NCI-H1930 (cell line): Measurements from ENCODE around the gene RAPGEF4.

ENCODE experiments used
- DNase-seq, 2 experiments: peaks; one replicate each; lab custom pipeline; 2025; lab: John Stamatoyannopoulos, UW

RAPGEF4 gene

GRCh38 chr2:172826522-172826921, 90.9 kb downstream of the RAPGEF4 start:
- DNase-seq: no peak

GRCh38 chr2:172829229-172829628, 93.6 kb downstream of the RAPGEF4 start:
- DNase-seq: no peak

DNA sequence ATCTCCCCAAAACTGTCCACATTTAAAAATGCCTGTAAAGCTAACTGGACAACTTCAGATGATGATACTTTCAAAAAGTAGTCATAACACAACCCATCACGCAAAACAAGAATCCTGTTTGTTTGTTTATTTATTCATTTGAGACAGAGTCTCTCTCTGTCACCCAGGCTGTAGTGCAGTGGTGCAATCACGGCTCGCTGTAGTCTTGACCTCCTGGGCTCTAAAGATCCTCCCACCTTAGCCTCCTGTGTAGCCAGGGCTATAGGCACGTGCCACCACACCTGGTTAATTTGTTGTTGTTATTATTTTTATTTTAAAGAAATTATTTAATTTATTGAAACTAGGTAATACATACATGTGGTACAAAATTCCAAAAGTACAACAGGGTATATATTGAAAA, 94.8 kb downstream of the RAPGEF4 start:
- DNase-seq: no peak

DNA sequence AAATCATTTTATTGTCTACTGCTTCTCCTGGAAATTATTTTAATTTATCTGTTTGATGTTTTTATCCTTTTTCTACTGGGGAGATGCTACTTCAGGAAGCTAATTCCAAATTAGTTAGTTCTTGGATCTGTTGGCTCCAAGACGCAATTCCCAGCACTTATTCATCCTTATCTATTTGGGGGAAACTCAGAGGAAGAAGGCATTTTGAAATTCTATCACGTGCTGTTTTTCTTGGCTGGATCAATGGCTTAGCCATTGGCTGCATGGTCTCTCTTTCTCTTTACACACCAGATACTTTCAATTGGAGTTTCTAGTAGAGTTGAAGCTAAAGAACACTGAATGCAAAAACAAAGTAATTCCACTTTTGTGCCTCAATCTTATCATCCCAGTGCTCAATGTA, 98.3 kb downstream of the RAPGEF4 start:
- no peak for DNase-seq

DNA sequence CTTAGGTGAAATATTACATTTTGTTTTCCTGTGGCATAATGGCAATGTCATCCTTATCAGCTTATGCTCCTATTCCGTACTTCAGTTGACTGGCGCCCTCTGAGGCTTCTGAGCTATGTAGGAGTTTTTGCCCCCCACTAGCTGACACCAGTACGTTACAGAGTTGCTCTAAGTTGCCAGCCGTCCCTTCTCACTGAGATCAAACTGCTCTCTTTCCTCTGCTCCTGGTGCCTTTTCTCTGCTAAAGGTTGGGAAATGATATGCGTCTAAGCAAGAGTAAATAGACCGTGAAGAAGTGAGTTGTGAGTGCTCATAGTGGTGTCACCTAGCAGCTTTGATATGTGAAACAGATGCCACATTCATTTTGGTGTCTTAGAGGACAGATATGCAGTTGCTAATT, 99.2 kb downstream of the RAPGEF4 start:
- DNase-seq: no peak

DNA sequence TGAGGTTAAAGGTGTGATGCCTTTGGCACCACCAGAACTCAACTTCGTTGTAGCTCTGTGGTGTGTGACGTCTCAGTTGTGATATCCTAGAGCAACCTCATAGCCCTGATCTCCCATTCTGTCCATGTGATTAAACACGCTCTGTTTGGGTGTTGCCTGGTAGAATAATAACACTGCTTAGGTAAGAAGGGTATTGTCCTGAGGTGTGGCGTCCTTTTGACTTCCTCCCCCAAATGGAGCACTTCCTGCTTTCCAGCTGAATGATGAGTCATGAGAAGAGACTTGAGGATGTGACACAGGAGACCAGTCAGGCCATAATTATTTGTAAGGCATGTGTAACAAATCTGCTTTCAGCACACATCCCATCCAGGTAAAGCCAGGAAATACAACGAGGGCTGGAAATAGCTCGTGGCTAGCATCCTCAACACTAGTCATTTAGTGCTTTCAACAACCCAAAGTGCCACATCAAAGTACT, 100.7 kb downstream of the RAPGEF4 start:
- DNase-seq: no peak

DNA sequence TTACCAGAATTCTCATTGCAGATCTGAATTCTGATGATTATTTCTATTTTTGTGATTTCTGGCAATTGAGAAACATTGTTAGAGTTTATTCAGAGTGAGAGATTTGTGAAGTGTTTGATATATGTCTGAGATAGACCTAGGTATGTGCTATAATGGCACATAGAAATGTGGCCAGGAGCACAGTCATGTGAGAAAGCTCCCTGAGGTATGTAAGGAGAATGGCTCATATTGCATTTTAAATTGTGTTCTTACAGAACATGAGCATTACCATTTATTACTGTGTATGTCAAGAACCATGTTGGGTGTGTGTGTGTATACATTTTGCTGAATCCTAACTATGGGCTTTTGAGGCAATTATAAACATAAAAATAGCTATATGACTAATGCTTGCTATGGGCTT, 101.2 kb downstream of the RAPGEF4 start:
- no peak for DNase-seq

GRCh38 chr2:172839446-172839845, 103.8 kb downstream of the RAPGEF4 start:
- no peak for DNase-seq

- DNase-seq: no peak
These were observed 107.0 kb downstream of the RAPGEF4 start for GRCh38 chr2:172842511-172843265.

DNA sequence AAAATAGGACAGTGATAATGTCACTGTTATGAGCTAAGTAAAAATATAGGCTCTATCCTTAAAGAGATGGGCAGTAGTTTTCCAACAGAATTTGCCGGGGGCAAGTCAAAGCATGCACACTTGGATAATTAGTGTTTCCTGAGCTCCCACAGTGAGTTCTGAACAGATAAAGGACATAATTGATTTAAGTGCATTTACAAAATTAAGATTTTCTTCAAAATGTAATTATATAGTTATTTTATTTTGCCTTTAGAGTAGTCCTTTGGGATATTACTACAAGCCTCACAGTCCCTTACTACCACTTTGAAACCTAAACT, 107.6 kb downstream of the RAPGEF4 start:
- DNase-seq: no peak

DNA sequence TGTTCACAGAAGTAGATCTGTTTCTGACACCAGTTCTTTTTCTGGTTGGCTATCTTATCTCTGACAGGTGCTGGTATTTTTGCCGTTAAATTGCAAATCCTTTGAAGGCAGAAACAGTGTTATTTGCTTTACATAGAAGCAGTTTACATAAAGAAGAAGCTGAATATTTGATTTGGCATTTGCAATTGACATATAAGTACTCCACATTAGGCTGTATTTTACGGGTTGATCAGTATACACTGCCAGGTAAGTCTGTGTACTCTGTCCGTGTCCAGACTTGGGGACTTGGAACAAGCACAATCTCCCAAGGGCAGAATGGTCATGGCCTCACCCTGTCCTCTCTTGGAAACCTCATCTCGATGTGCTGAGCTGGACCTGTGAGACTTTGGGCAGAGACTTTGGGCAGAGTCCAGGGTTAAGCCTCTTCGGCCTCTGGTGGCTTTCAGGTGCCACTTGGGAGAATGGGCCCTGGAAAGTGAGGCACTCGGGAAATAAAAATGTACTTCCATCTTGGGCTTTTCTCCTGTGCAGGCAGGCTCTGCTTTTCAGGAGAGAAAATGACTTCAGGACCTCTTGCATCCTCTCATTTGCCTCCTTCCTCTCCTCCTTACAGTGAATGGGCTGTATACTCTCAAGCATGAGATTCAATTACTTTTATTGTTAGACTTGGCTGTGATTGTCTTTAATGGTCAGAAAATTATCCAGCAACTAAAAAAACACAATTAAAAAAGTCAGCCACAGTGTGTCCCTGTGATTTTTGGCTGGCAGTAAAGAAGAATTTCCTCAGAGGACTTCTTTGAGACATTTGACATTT, 108.5 kb downstream of the RAPGEF4 start:
- DNase-seq: no peak

DNA sequence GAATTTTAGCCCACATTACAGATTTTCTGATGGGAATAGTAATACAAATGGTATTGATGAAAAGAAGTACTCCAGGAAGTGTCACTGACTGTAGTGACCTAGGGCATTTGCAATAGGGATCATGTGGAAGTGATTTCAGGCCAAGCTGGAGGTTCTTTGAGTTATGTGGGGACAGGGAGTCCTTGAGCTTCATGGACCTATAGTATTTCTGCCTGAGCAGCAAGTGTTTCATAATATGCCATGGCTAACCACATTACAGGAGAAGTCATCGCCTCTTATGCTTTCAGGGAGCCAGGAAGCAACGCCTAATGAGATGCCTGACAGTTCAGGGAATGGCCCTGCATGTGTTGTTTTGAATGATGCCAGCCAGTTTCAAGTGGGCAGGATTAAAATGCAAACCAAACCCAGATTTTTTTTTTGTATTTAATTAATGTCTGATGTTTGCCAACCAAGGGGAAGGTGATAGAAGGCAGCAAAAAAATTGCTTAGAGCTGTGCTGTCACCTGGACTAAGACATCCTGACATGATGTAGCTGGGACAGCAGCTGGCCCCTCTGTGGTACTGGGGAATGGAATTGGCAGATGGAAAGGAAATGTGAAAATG, 109.5 kb downstream of the RAPGEF4 start:
- no peak for DNase-seq

- DNase-seq: no peak
These were observed 110.9 kb downstream of the RAPGEF4 start for GRCh38 chr2:172846551-172846950.

- no peak for DNase-seq
These were observed 111.5 kb downstream of the RAPGEF4 start for GRCh38 chr2:172847188-172847587.

DNA sequence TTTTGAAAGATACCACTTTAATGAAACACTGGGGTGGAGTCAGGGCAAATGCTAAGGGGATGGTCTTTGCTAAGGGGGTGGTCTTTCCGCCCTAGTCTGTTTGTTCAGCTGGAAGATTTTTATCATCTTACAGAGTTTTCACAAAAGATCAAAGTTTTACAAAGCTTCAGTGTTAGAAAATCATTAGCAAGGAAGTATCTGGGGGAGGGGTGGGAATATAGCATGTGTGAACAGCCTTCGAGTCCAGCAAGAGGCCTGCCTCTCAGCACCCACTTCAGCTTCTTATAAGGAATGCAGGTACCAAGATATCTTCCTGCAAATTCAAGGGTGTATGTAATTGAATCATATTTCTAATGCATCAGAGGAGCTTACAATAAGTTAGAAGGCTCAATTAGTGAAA, 112.9 kb downstream of the RAPGEF4 start:
- no peak for DNase-seq

DNA sequence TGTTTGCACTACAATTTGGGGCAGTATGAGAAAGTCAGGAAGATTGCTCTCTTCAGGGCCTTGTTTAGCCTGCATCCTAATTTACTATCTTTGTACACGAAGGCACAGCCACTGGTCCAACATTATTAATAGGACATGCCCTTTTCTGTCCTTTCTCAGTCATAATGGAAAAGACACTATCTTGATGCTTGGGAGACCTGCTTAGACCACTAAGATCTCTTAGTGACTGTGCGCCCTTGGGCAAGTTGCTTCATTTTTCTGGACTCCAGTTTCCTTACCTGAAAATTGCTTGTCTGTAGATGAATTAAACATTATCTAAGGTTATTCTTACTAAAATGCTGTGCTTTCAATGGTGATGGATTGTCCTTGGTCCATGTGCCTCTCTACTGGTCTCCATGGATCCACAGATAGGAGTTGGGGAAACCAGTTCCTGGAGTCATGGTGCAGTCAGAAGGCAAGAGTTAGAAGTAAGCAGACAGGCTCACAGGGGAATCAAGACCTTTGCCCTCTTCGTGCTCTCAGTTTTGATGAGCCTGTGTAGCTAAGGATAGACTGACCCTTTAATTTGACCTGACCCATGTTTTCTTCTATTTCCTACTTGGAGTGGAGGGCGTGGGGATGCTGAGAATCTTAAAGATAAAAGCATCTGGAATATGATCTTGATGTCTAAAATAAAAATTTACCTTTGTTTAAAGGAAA, 114.0 kb downstream of the RAPGEF4 start:
- no peak for DNase-seq

GRCh38 chr2:172855588-172855987, 119.9 kb downstream of the RAPGEF4 start:
- DNase-seq: no peak

DNA sequence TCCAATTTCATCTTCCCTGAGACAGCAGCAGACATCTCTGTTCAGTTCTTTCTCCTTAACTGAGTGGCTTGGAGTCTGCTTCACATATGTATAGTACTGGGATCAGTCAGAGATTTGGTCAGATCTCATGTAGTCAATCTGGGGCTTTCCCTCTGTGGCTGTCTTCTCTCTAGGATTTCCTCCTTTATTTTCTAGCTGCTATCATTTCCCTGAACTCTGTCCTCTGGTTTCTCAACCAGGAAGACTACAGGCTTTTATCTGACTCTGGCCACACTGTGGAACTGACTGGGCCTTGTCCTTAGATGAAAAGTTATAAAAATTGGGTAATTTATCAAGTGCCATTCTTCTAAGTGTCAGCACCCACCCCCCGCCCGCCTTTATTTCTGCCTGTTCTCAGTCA, 121.0 kb downstream of the RAPGEF4 start:
- DNase-seq: no peak

DNA sequence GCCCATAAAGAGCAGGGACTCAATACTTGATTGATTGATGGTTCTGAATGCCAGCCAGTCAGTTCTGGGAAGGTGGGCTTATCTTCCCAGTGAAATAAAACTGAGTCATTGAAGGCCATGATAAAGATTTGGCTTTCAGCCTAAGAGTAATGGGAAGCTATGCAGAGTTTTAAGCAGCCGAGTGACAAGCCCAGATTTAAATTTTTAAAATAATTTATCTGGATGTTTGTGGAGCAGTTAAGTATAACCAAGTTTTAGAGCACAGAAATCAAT, 122.8 kb downstream of the RAPGEF4 start:
- DNase-seq: no peak

DNA sequence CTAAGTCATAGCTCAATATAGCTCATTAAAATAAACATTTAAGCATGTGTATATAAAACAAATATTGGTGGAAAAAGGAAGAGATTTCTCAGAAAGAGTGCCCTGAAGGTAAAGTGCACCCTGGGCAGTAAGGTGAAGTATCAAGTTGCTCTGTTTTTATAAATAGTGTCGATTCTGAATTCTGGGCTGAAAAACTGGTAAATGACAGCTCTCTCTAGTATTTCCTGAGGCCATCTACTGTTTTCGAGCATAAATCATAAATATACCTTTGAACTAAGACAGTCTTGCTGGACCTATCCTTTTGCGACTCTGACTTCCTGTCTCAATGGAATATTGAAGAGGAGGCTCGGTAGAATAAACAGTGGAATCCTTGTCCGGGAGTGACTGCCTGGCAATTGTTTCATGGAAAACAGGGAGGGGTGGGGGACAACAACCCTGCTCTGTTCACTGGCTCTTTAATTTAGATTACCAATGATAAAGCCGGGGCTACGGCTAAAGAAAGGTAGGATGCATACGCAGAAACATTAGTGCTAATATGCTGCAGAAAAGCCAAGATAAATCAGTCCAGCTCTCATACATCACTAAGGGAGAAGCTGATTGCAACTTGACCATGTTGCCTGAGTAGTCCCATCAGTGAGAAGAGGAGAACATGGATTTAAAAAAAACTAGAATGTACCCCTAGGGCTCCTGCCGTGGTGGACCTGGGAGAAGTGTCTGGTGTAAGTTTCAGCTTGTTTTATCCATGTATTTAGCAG, 124.1 kb downstream of the RAPGEF4 start:
- DNase-seq: no peak

DNA sequence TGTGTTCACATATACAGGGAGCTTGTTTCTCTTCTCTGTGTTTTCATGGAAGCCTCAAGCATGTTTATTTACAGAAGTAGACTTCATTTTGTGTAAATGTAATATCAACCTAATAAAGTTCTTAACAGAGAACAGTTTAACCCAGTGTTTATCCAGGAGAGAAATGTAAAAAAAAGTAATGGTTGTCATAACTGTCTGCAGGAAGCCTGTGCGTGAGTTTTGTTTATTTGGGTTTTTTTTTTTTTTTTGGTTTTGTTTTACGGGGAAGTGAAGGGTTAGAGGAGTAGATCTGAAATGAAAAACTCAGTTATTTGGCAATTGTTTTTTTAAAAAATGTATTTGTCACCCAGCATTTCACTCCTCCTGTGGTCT, 124.7 kb downstream of the RAPGEF4 start:
- DNase-seq: no peak

DNA sequence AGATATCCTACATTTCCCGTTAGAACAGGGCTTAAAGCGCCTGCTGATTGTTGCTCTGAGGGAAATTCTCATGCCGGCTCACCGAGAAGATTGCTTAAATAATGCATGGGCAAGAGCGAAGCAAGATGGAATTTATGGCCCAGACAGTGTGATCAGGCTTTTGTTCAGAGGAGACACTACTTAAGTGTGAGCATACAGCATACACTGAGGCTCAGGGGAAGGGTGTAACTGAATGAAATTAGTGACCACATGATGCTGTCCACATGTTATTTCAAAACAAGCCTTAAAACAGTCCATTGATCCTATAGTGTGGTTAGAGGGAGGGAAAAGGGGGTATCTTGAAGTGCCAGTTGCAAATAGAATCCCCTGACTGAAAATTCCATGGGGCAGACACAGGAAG, 125.5 kb downstream of the RAPGEF4 start:
- no peak for DNase-seq
